Parathyroid adenoma (tissue), 2 donors: Measurements from ENCODE around the gene OR13C2.
"Not testable (repeated sequence)": the region's sequence is repeated elsewhere in the genome, so short reads cannot be mapped to it uniquely, and the experiment has no call there.

Experiments
- H2AFZ ChIP-seq: fragments of 300-600 bp; sonication (generic); one replicate; pipeline ENCODE4 v1.7.0; 2017; ENCODE audit warnings: antibody characterized with exemption, mild to moderate bottlenecking
- H3K27ac ChIP-seq: fragments of 300-600 bp; sonication (generic); one replicate; pipeline ENCODE4 v1.7.0; 2017
- H3K27me3 ChIP-seq: fragments of 300-600 bp; sonication (generic); one replicate; pipeline ENCODE4 v1.7.0; 2017; ENCODE audit warnings: low read length; ENCODE audit not compliant: control insufficient read depth, insufficient read depth
- H3K36me3 ChIP-seq: fragments of 300-600 bp; sonication (generic); one replicate; pipeline ENCODE4 v1.7.0; 2017; ENCODE audit warnings: low read length; ENCODE audit not compliant: control insufficient read depth, insufficient read depth
- H3K4me1 ChIP-seq: fragments of 300-600 bp; sonication (generic); one replicate; pipeline ENCODE4 v1.7.0; 2017; ENCODE audit warnings: control low read depth
- H3K4me2 ChIP-seq: fragments of 300-600 bp; sonication (generic); one replicate; pipeline ENCODE4 v1.7.0; 2017; ENCODE audit warnings: low read length
- H3K4me3 ChIP-seq: fragments of 300-600 bp; sonication (generic); one replicate; pipeline ENCODE4 v1.7.0; 2017; ENCODE audit warnings: low read depth, low read length
- H3K79me2 ChIP-seq: fragments of 300-600 bp; sonication (generic); one replicate; pipeline ENCODE4 v1.7.0; 2017; ENCODE audit warnings: control low read depth
- H3K9ac ChIP-seq: fragments of 300-600 bp; sonication (generic); one replicate; pipeline ENCODE4 v1.7.0; 2017; ENCODE audit warnings: mild to moderate bottlenecking
- H3K9me3 ChIP-seq: fragments of 300-600 bp; sonication (generic); one replicate; pipeline ENCODE4 v1.7.0; 2017; ENCODE audit warnings: low read length; ENCODE audit not compliant: control insufficient read depth
- CTCF ChIP-seq: fragments of 300-600 bp; sonication (generic); IDR thresholded peaks from one replicate; pipeline ENCODE4 v1.7.0; 2017; ENCODE audit warnings: antibody characterized with exemption, mild to moderate bottlenecking
- donor health status: primary hyperparathyroidism.

OR13C2 gene

GRCh38 chr9:104617418-104617817 is 12.0 kb upstream of the OR13C2 start:
- Histone ChIP-seq H3K9me3 (no peaks in the 10 kb centered on the region), H2AFZ (no peak overlapping the region), H3K27ac (no peak overlapping the region), H3K4me2 (no peak overlapping the region), H3K36me3 (no peaks in the 10 kb centered on the region), H3K79me2 (no peaks in the 10 kb centered on the region), H3K27me3 (no peaks in the 10 kb centered on the region), H3K4me1 (no peaks in the 10 kb centered on the region), H3K4me3 (no peak overlapping the region), H3K9ac (no peak overlapping the region)
- TF ChIP-seq CTCF, result no peak

- Histone ChIP-seq H3K36me3 (no peaks in the 10 kb centered on the region), H3K4me1 (no peaks in the 10 kb centered on the region), H3K9ac (no peak overlapping the region), H3K4me3 (no peak overlapping the region), H3K4me2 (no peak overlapping the region), H3K79me2 (no peaks in the 10 kb centered on the region), H3K27ac (no peak overlapping the region), H3K9me3 (no peaks in the 10 kb centered on the region), H3K27me3 (no peaks in the 10 kb centered on the region), H2AFZ (no peak overlapping the region)
- TF ChIP-seq CTCF, result no peak
Observed at GRCh38 chr9:104611213-104611612, 5.8 kb upstream of the OR13C2 start.

- no peak for TF ChIP-seq CTCF
- H3K4me3 ChIP-seq, result no peak overlapping the region
- H3K27me3 ChIP-seq, result no peaks in the 10 kb centered on the region
- no peaks in the 10 kb centered on the region for H3K79me2 ChIP-seq
- no peaks in the 10 kb centered on the region for H3K4me1 ChIP-seq
- H3K4me2 ChIP-seq, result no peak overlapping the region
- no peak overlapping the region for H2AFZ ChIP-seq
- no peak overlapping the region for H3K27ac ChIP-seq
- H3K36me3 ChIP-seq, result no peaks in the 10 kb centered on the region
- no peak overlapping the region for H3K9ac ChIP-seq
- H3K9me3 ChIP-seq, result no peaks in the 10 kb centered on the region
Observed at GRCh38 chr9:104608336-104608735, 2.9 kb upstream of the OR13C2 start.

GRCh38 chr9:104606152-104606551 is 725 bp upstream of the OR13C2 start:
- no peaks in the 10 kb centered on the region for H3K9me3 ChIP-seq
- H3K9ac ChIP-seq, result no peak overlapping the region
- H3K36me3 ChIP-seq, result no peaks in the 10 kb centered on the region
- H2AFZ ChIP-seq, result no peak overlapping the region
- no peaks in the 10 kb centered on the region for H3K4me1 ChIP-seq
- H3K79me2 ChIP-seq, result no peaks in the 10 kb centered on the region
- no peak overlapping the region for H3K4me2 ChIP-seq
- H3K27me3 ChIP-seq, result no peaks in the 10 kb centered on the region
- TF ChIP-seq CTCF, result no peak
- no peak overlapping the region for H3K4me3 ChIP-seq
- no peak overlapping the region for H3K27ac ChIP-seq

- no peaks in the 10 kb centered on the region for H3K4me1 ChIP-seq
- H3K9me3 ChIP-seq, result no peaks in the 10 kb centered on the region
- H3K79me2 ChIP-seq, result no peaks in the 10 kb centered on the region
- no peak overlapping the region for H3K27ac ChIP-seq
- H3K36me3 ChIP-seq, result no peaks in the 10 kb centered on the region
- H2AFZ ChIP-seq, result no peak overlapping the region
- H3K4me2 ChIP-seq, result no peak overlapping the region
- H3K9ac ChIP-seq, result no peak overlapping the region
- H3K4me3 ChIP-seq, result no peak overlapping the region
- no peak for TF ChIP-seq CTCF
- no peaks in the 10 kb centered on the region for H3K27me3 ChIP-seq
Observed at GRCh38 chr9:104604801-104605200, 626 bp downstream of the OR13C2 start.

GRCh38 chr9:104599313-104599712 is 6.1 kb downstream of the OR13C2 start, which contains the start of gene OR13C5:
Gene OR13C5, minus strand, starts transcription at chr9:104599413. Its CDS starts 0 bp downstream, at chr9:104599413.
- H3K4me1 ChIP-seq, H2AFZ ChIP-seq, H3K36me3 ChIP-seq, H3K27ac ChIP-seq, H3K79me2 ChIP-seq, H3K4me3 ChIP-seq, H3K4me2 ChIP-seq, H3K9ac ChIP-seq, H3K27me3 ChIP-seq, H3K9me3 ChIP-seq: not testable (repeated sequence)

GRCh38 chr9:104598749-104599148 is 6.7 kb downstream of the OR13C2 start:
- not testable (repeated sequence) for H3K79me2 ChIP-seq, H2AFZ ChIP-seq, H3K36me3 ChIP-seq, H3K27ac ChIP-seq, H3K4me3 ChIP-seq, H3K4me2 ChIP-seq, H3K4me1 ChIP-seq, H3K9me3 ChIP-seq, H3K27me3 ChIP-seq, H3K9ac ChIP-seq
